ENCODE data around the gene DCTN2.
"Not testable (repeated sequence)": the region's sequence is repeated elsewhere in the genome, so short reads cannot be mapped to it uniquely, and the experiment has no call there.

Gene DCTN2

DNA sequence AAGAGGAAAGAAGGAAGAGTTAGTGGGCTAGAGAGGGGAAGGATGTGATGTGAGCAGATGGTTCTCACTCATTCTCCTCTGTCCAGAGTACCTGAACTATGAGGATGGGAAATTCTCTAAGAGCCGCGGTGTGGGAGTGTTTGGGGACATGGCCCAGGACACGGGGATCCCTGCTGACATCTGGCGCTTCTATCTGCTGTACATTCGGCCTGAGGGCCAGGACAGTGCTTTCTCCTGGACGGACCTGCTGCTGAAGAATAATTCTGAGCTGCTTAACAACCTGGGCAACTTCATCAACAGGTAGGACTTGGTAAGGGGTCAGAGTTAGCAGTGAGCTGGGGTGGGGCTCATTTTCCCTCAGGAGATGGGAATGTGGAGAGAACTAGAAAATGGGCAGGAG is 34.3 kb downstream of the DCTN2 start:
- peaks cover 94% of the 10 kb centered on the region for H3K36me3 ChIP-seq
- no peaks in the 10 kb centered on the region for H3K9me3 ChIP-seq (ENCODE audit: severe bottlenecking)
- TF ChIP-seq, protein P1, sequence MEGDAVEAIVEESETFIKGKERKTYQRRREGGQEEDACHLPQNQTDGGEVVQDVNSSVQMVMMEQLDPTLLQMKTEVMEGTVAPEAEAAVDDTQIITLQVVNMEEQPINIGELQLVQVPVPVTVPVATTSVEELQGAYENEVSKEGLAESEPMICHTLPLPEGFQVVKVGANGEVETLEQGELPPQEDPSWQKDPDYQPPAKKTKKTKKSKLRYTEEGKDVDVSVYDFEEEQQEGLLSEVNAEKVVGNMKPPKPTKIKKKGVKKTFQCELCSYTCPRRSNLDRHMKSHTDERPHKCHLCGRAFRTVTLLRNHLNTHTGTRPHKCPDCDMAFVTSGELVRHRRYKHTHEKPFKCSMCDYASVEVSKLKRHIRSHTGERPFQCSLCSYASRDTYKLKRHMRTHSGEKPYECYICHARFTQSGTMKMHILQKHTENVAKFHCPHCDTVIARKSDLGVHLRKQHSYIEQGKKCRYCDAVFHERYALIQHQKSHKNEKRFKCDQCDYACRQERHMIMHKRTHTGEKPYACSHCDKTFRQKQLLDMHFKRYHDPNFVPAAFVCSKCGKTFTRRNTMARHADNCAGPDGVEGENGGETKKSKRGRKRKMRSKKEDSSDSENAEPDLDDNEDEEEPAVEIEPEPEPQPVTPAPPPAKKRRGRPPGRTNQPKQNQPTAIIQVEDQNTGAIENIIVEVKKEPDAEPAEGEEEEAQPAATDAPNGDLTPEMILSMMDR (IDR thresholded peaks at IDR 0.05; ENCODE audit: low read depth, low read length), result no peak
- no peak for DNase-seq
- H3K4me3 ChIP-seq (ENCODE audit: low read depth, low read length), result no peak overlapping the region
- no peak overlapping the region for H3K27ac ChIP-seq
- no peaks in the 10 kb centered on the region for H3K27me3 ChIP-seq (ENCODE audit: insufficient read depth, low read depth, severe bottlenecking)

DNA sequence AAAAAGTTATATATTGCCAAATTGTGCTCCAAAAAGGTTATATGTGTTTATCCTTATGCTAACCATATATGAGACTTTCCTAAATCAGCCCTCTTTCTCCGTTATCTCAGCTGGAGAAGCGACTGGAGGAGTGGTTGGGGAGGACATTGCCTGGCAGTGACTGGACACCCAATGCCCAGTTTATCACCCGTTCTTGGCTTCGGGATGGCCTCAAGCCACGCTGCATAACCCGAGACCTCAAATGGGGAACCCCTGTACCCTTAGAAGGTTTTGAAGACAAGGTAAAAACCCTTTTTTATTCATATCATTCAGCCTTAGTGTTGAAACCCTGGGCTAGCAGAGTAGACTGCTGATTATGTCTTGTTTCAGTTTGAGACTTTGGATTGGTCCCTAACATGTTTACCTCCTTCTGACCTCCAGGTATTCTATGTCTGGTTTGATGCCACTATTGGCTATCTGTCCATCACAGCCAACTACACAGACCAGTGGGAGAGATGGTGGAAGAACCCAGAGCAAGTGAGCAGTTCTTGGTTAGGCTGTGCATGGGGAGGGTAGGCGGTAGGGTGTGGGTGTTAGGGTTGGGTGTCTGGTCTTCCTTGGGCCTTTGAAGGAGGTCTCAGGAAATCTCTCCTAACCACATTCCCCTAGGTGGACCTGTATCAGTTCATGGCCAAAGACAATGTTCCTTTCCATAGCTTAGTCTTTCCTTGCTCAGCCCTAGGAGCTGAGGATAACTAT is 35.2 kb downstream of the DCTN2 start:
- TF ChIP-seq, protein P1 (IDR thresholded peaks at IDR 0.05; ENCODE audit: low read depth, low read length), result no peak
- Histone ChIP-seq H3K27me3 (ENCODE audit: insufficient read depth, low read depth, severe bottlenecking) (no peaks in the 10 kb centered on the region), H3K27ac (no peak overlapping the region), H3K9me3 (ENCODE audit: severe bottlenecking) (no peaks in the 10 kb centered on the region), H3K4me3 (ENCODE audit: low read depth, low read length) (no peak overlapping the region), H3K36me3 (peaks cover 85% of the 10 kb centered on the region)
- DNase-seq, result no peak

DNA sequence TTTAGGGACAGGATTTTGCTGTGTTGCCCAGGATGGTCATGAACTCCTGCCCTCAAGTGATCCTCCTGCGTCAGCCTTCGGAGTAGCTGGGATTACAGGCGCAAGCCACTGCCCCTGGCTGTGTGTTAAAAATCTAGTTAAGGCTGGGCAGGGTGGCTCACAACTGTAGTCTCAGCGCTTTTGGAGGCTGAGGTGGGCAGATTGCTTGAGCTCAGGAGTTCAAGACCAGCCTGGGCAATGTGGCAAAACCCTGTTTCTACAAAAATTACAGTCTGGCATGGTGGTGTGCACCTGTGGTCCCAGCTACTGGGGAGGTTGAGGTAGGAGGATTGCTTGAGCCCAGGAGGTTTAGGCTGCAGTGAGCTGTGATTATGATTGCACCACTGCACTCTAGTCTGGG is 35.8 kb downstream of the DCTN2 start:
- Histone ChIP-seq H3K27ac (no peak overlapping the region), H3K27me3 (ENCODE audit: insufficient read depth, low read depth, severe bottlenecking) (no peaks in the 10 kb centered on the region), H3K9me3 (ENCODE audit: severe bottlenecking) (no peaks in the 10 kb centered on the region), H3K36me3 (peaks cover 84% of the 10 kb centered on the region), H3K4me3 (ENCODE audit: low read depth, low read length) (no peak overlapping the region)
- TF ChIP-seq, protein P1 (IDR thresholded peaks at IDR 0.05; ENCODE audit: low read depth, low read length), result no peak
- no peak for DNase-seq

DNA sequence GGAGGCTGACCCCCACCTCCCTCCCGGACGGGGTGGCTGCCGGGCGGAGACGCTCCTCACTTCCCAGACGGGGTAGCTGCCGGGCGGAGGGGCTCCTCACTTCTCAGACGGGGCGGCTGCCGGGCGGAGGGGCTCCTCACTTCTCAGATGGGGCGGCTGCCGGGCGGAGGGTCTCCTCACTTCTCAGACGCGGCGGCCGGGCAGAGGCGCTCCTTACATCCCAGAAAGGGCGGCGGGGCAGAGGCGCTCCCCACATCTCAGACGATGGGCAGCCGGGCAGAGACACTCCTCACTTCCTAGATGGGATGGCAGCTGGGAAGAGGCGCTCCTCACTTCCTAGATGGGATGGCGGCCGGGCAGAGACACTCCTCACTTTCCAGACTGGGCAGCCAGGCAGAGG is 39.2 kb downstream of the DCTN2 start:
- not testable (repeated sequence) for H3K4me3 ChIP-seq (ENCODE audit: low read depth, low read length); DNase-seq; H3K9me3 ChIP-seq (ENCODE audit: severe bottlenecking); H3K27ac ChIP-seq; H3K27me3 ChIP-seq (ENCODE audit: insufficient read depth, low read depth, severe bottlenecking)
- peaks cover 87% of the 10 kb centered on the region for H3K36me3 ChIP-seq

DNA sequence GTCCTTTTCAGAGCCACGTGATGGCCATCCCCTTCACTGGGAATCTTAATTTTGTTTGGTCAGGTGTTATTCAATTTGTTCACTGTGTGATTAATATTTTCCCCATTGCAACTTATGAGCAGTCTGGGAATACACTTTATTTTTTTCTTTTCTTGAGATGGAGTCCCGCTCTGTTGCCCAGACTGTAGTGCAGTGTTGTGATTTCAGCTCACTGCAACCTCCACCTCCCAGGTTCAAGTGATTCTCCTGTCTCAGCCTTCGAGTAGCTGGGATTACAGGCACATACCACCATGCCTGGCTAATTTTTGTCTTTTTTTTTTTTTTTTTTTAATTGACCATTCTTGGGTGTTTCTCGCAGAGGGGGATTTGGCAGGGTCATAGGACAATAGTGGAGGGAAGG is 40.5 kb downstream of the DCTN2 start:
- DNase-seq; H3K27me3 ChIP-seq (ENCODE audit: insufficient read depth, low read depth, severe bottlenecking); H3K9me3 ChIP-seq (ENCODE audit: severe bottlenecking); H3K4me3 ChIP-seq (ENCODE audit: low read depth, low read length); H3K27ac ChIP-seq: not testable (repeated sequence)
- H3K36me3 ChIP-seq, result peaks cover 87% of the 10 kb centered on the region

DNA sequence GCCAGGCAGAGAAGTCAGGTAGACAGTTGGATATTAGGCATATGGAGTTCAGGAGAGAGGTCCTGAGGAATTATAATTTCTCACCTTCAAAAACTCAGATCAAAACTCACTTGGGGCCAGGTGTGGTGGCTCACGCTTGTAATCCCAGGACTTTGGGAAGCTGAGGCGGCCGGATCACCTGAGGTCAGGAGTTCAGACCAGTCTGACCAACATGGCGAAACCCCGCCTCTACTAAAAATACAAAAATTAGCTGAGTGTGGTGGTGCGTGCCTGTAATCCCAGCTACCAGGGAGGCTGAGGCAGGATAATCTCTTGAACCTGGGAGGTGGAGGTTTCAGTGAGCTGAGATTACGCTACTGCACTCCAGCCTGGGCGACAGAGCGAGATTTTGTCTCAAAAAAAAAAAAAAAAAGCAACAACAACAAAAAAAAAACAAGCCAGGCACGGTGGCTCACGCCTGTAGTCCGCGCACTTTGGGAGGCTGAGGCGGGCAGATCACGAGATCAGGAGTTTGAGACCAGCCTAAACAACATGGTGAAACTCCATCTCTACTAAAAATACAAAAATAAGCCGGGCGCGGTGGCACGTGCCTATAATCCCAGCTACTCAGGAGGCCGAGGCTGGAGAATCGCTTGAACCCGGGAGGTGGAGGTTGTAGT is 44.6 kb downstream of the DCTN2 start:
- H3K36me3 ChIP-seq, result peaks cover 90% of the 10 kb centered on the region
- not testable (repeated sequence) for H3K27me3 ChIP-seq (ENCODE audit: insufficient read depth, low read depth, severe bottlenecking); DNase-seq; H3K4me3 ChIP-seq (ENCODE audit: low read depth, low read length); H3K27ac ChIP-seq; H3K9me3 ChIP-seq (ENCODE audit: severe bottlenecking)

DNA sequence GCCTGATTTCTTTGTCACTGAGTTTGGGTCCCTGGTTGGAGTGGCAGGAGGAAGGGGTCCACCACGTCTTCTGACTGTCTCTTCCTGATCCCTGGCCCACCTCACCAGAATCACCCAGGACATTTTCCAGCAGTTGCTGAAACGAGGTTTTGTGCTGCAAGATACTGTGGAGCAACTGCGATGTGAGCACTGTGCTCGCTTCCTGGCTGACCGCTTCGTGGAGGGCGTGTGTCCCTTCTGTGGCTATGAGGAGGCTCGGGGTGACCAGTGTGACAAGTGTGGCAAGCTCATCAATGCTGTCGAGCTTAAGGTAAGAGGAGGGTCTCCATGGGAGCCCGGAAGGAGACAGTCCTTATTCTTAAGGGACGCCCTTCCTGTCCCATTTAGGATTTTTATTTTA is 46.8 kb downstream of the DCTN2 start:
- Histone ChIP-seq H3K27me3 (ENCODE audit: insufficient read depth, low read depth, severe bottlenecking) (no peaks in the 10 kb centered on the region), H3K36me3 (peaks cover 94% of the 10 kb centered on the region), H3K9me3 (ENCODE audit: severe bottlenecking) (no peaks in the 10 kb centered on the region), H3K27ac (no peak overlapping the region), H3K4me3 (ENCODE audit: low read depth, low read length) (no peak overlapping the region)
- DNase-seq, result no peak
- TF ChIP-seq, protein P1 (IDR thresholded peaks at IDR 0.05; ENCODE audit: low read depth, low read length), result no peak

Measured in WERI-Rb-1 (cell line).